H9 (cell line): ENCODE data around the gene ATF6. TPM values are rescaled to one million over a fixed set of nuclear protein-coding genes. Genes with fewer than 3 reads are reported as not detected.

ENCODE experiments used
- DNase-seq: peaks from one replicate; pipeline ENCODE4 v3.0.0-alpha.2; 2017
- H2AFZ ChIP-seq: one replicate; pipeline ENCODE4 v1.6.1; 2013; ENCODE audit warnings: mild to moderate bottlenecking, low read length, control low read depth, moderate library complexity
- H2AK5ac ChIP-seq: 2 replicates; pipeline ENCODE4 v1.6.1; 2013; ENCODE audit warnings: low read length, control low read depth, mixed read lengths; ENCODE audit not compliant: insufficient read length
- H2BK120ac ChIP-seq: one replicate; pipeline ENCODE4 v1.6.1; 2013; ENCODE audit warnings: low read depth, mild to moderate bottlenecking, low read length, control low read depth, inconsistent platforms; ENCODE audit not compliant: poor library complexity, severe bottlenecking
- H2BK12ac ChIP-seq: 2 replicates; pipeline ENCODE4 v1.6.1; 2013; ENCODE audit warnings: low read length, control low read depth, mixed read lengths, low read depth; ENCODE audit not compliant: insufficient read length
- H2BK15ac ChIP-seq: 2 replicates; pipeline ENCODE4 v1.6.1; 2013; ENCODE audit warnings: low read depth, low read length, control low read depth
- H2BK20ac ChIP-seq: one replicate; pipeline ENCODE4 v1.6.1; 2013; ENCODE audit warnings: low read depth, mild to moderate bottlenecking, low read length, control low read depth, inconsistent platforms; ENCODE audit not compliant: poor library complexity, severe bottlenecking
- H2BK5ac ChIP-seq: 2 replicates; pipeline ENCODE4 v1.6.1; 2013; ENCODE audit warnings: low read length, control low read depth, mixed read lengths; ENCODE audit not compliant: insufficient read length
- H3K14ac ChIP-seq: 2 replicates; pipeline ENCODE4 v1.6.1; 2013; ENCODE audit warnings: low read length, control low read depth; ENCODE audit not compliant: insufficient read depth
- H3K18ac ChIP-seq: 2 replicates; pipeline ENCODE4 v1.6.1; 2013; ENCODE audit warnings: low read depth, mild to moderate bottlenecking, mixed read lengths, low read length, control low read depth; ENCODE audit not compliant: insufficient read length
- H3K23ac ChIP-seq: 2 replicates; pipeline ENCODE4 v1.6.1; 2013; ENCODE audit warnings: low read length, control low read depth, mixed read lengths, low read depth; ENCODE audit not compliant: insufficient read length
- H3K23me2 ChIP-seq: 2 replicates; pipeline ENCODE4 v1.6.1; 2013; ENCODE audit warnings: low read depth, mild to moderate bottlenecking, mixed read lengths, low read length, control low read depth; ENCODE audit not compliant: insufficient read length, poor library complexity, severe bottlenecking
- H3K27ac ChIP-seq: 2 replicates; pipeline ENCODE4 v1.5.1; 2013; ENCODE audit warnings: low read length, control low read depth, mixed read lengths, low read depth; ENCODE audit not compliant: insufficient read length
- H3K27me3 ChIP-seq: 2 replicates; pipeline ENCODE4 v1.6.1; 2013; ENCODE audit warnings: low read length, control low read depth, inconsistent platforms; ENCODE audit not compliant: insufficient read depth
- H3K4ac ChIP-seq: 2 replicates; pipeline ENCODE4 v1.6.1; 2013; ENCODE audit warnings: low read depth, mild to moderate bottlenecking, control low read depth, inconsistent platforms, low read length, moderate library complexity
- H3K4me1 ChIP-seq: 2 replicates; pipeline ENCODE4 v1.6.1; 2013; ENCODE audit warnings: low read length, control low read depth, inconsistent platforms; ENCODE audit not compliant: insufficient read depth
- H3K4me2 ChIP-seq: 2 replicates; pipeline ENCODE4 v1.6.1; 2013; ENCODE audit warnings: low read length, control low read depth, mixed read lengths; ENCODE audit not compliant: insufficient read length, insufficient read depth
- H3K56ac ChIP-seq: 2 replicates; pipeline ENCODE4 v1.6.1; 2013; ENCODE audit warnings: low read depth, mild to moderate bottlenecking, mixed read lengths, low read length, control low read depth; ENCODE audit not compliant: insufficient read length
- H3K79me1 ChIP-seq: 2 replicates; pipeline ENCODE4 v1.6.1; 2013; ENCODE audit warnings: low read depth, mild to moderate bottlenecking, moderate library complexity, low read length, control low read depth, inconsistent platforms; ENCODE audit not compliant: insufficient read depth, poor library complexity, severe bottlenecking
- H3K79me2 ChIP-seq: 2 replicates; pipeline ENCODE4 v1.6.1; 2013; ENCODE audit warnings: low read length, control low read depth, inconsistent platforms; ENCODE audit not compliant: insufficient read depth
- H3K9ac ChIP-seq: 2 replicates; pipeline ENCODE4 v1.6.1; 2013; ENCODE audit warnings: low read length, control low read depth, mixed read lengths; ENCODE audit not compliant: insufficient read length; ENCODE audit errors: extremely low read depth
- H3K9me3 ChIP-seq: one replicate; pipeline ENCODE4 v1.6.1; 2013; ENCODE audit warnings: low read depth, low read length, inconsistent platforms; ENCODE audit not compliant: control insufficient read depth
- H3T11ph ChIP-seq: one replicate; pipeline ENCODE4 v1.6.1; 2013; ENCODE audit warnings: mild to moderate bottlenecking, low read length, control low read depth, inconsistent platforms
- H4K20me1 ChIP-seq: one replicate; pipeline ENCODE4 v1.6.1; 2013; ENCODE audit not compliant: control insufficient read depth, insufficient read length, insufficient read depth
- H4K5ac ChIP-seq: 2 replicates; pipeline ENCODE4 v1.6.1; 2013; ENCODE audit warnings: low read depth, mild to moderate bottlenecking, mixed read lengths, low read length, control low read depth; ENCODE audit not compliant: insufficient read length
- H4K8ac ChIP-seq: replicated peaks from 2 replicates; pipeline ENCODE4 v1.6.1; 2013; ENCODE audit warnings: low read length, control low read depth, mixed read lengths, low read depth; ENCODE audit not compliant: insufficient read length
- H4K91ac ChIP-seq: 2 replicates; pipeline ENCODE4 v1.6.1; 2013; ENCODE audit warnings: low read depth, mild to moderate bottlenecking, moderate library complexity, mixed read lengths, low read length, control low read depth; ENCODE audit not compliant: insufficient read length
- H3K27ac Mint-ChIP-seq, 3 experiments: 2 replicates in 2 of 3; 3 replicates in 1 of 3; pipeline ENCODE4 v1.8.0; 2020 to 2021; ENCODE audit warnings: mixed read lengths in 3 of 3, mild to moderate bottlenecking in 1 of 3, moderate library complexity in 1 of 3
- H3K27me3 Mint-ChIP-seq: 2 replicates; pipeline ENCODE4 v1.8.0; 2021; ENCODE audit warnings: low read depth, mild to moderate bottlenecking, moderate library complexity, mixed read lengths
- H3K36me3 Mint-ChIP-seq, 3 experiments: 2 replicates in 2 of 3; 3 replicates in 1 of 3; pipeline ENCODE4 v1.8.0; 2020 to 2021; ENCODE audit warnings: low read depth in 3 of 3, mixed read lengths in 3 of 3; ENCODE audit not compliant: insufficient read depth in 1 of 3
- H3K4me1 Mint-ChIP-seq, 2 experiments: 2 replicates each; pipeline ENCODE4 v1.8.0; 2020; ENCODE audit warnings: mixed read lengths in 2 of 2
- H3K4me3 Mint-ChIP-seq, 2 experiments: 2 replicates in 1 of 2; 3 replicates in 1 of 2; pipeline ENCODE4 v1.8.0; 2020 to 2021; ENCODE audit warnings: mild to moderate bottlenecking in 2 of 2, mixed read lengths in 2 of 2, moderate library complexity in 1 of 2
- H3K9me3 Mint-ChIP-seq, 2 experiments: 2 replicates in 1 of 2; 3 replicates in 1 of 2; pipeline ENCODE4 v1.8.0; 2020; ENCODE audit warnings: mild to moderate bottlenecking in 2 of 2, mixed read lengths in 2 of 2, moderate library complexity in 1 of 2
- total RNA-seq: library from RNA; stranded (reverse); gene quantifications from 2 replicates; pipeline ENCODE4 v1.2.1, GENCODE V29; 2021
- TF ChIP-seq, protein P1 (sequence below): fragments of 200-600 bp; sonication (generic); conservative IDR thresholded peaks from 3 replicates; pipeline ENCODE4 v1.8.0; 2021; ENCODE audit warnings: antibody characterized with exemption, mild to moderate bottlenecking

The ATF6 gene
- total RNA-seq, 1 experiment from 2014 or later = 11.2 TPM

- Histone ChIP-seq H3T11ph (no peak overlapping the region), H2BK12ac (no peak overlapping the region), H3K9me3 (no peaks in the 10 kb centered on the region), H2BK120ac (no peak overlapping the region), H3K4me1 (no peaks in the 10 kb centered on the region), H3K18ac (no peak overlapping the region), H3K4ac (no peak overlapping the region), H2BK20ac (no peak overlapping the region), H4K91ac (no peak overlapping the region), H2AFZ (no peak overlapping the region), H4K8ac (no peak overlapping the region), H2BK15ac (no peak overlapping the region), H4K20me1 (no peaks in the 10 kb centered on the region), H3K9ac (no peak overlapping the region), H3K23me2 (no peaks in the 10 kb centered on the region), H3K79me2 (no peaks in the 10 kb centered on the region), H3K79me1 (no peaks in the 10 kb centered on the region), H3K27ac (no peak overlapping the region), H2AK5ac (no peak overlapping the region), H3K56ac (no peak overlapping the region), H2BK5ac (no peak overlapping the region), H3K14ac (no peak overlapping the region), H4K5ac (no peak overlapping the region), H3K27me3 (no peaks in the 10 kb centered on the region), H3K4me2 (no peak overlapping the region), H3K23ac (no peak overlapping the region)
- no peak for DNase-seq
- TF ChIP-seq, protein P1, sequence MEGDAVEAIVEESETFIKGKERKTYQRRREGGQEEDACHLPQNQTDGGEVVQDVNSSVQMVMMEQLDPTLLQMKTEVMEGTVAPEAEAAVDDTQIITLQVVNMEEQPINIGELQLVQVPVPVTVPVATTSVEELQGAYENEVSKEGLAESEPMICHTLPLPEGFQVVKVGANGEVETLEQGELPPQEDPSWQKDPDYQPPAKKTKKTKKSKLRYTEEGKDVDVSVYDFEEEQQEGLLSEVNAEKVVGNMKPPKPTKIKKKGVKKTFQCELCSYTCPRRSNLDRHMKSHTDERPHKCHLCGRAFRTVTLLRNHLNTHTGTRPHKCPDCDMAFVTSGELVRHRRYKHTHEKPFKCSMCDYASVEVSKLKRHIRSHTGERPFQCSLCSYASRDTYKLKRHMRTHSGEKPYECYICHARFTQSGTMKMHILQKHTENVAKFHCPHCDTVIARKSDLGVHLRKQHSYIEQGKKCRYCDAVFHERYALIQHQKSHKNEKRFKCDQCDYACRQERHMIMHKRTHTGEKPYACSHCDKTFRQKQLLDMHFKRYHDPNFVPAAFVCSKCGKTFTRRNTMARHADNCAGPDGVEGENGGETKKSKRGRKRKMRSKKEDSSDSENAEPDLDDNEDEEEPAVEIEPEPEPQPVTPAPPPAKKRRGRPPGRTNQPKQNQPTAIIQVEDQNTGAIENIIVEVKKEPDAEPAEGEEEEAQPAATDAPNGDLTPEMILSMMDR = no peak
- peaks cover 2 to 5% of the 10 kb centered on the region in 2 experiments for H3K4me1 Mint-ChIP-seq
- no peak overlapping the region for H3K27ac Mint-ChIP-seq
- H3K36me3 Mint-ChIP-seq = no peaks in the 10 kb centered on the region
- no peak overlapping the region for H3K4me3 Mint-ChIP-seq
- no peaks in the 10 kb centered on the region for H3K9me3 Mint-ChIP-seq
- H3K27me3 Mint-ChIP-seq = no peaks in the 10 kb centered on the region
Measured at GRCh38 chr1:161910604-161911003, 144.5 kb downstream of the ATF6 start.
